A549 (cell line): Measurements from ENCODE around the gene TEP1.

Source experiments
- CBX8 ChIP-seq: fragments of 200-600 bp; sonication (generic); IDR thresholded peaks from 2 replicates; pipeline ENCODE4 v1.6.1; 2016
- CTCF ChIP-seq: fragments of >200 bp; sonication (Bioruptor Twin); formaldehyde crosslinking; IDR thresholded peaks from 3 replicates; pipeline ENCODE4 v1.5.1; 2016
- EHMT2 ChIP-seq: fragments of 200-600 bp; sonication (generic); IDR thresholded peaks from 2 replicates; pipeline ENCODE4 v1.6.1; 2016; ENCODE audit warnings: antibody characterized with exemption, low read depth, mild to moderate bottlenecking, moderate library complexity
- MAX ChIP-seq: IDR thresholded peaks from 2 replicates; pipeline ENCODE4 v1.6.1; 2012
- MYC ChIP-seq: IDR thresholded peaks from 2 replicates; pipeline ENCODE4 v1.6.1; 2012; ENCODE audit warnings: mild to moderate bottlenecking, inconsistent platforms, low read length, improper control_type of control experiment, borderline replicate concordance
- POLR2A ChIP-seq: IDR thresholded peaks from 2 replicates; pipeline ENCODE4 v1.6.1; 2012; ENCODE audit warnings: mild to moderate bottlenecking, low read length
- POLR2AphosphoS2 ChIP-seq: conservative IDR thresholded peaks from 2 replicates; pipeline ENCODE4 v1.6.1; 2012; ENCODE audit warnings: low read length, improper control_type of control experiment, inconsistent platforms
- RAD21 ChIP-seq, 2 experiments: fragments of >200 bp in 1 of 2; sonication (Bioruptor Twin) in 1 of 2; formaldehyde crosslinking in 1 of 2; IDR thresholded peaks in 1 of 2; conservative IDR thresholded peaks in 1 of 2; 2 replicates in 1 of 2; 3 replicates in 1 of 2; pipeline ENCODE4 v1.6.1; 2012 to 2018; ENCODE audit warnings: inconsistent platforms in 1 of 2
- REST ChIP-seq: fragments of 200-600 bp; sonication (generic); IDR thresholded peaks from 2 replicates; pipeline ENCODE4 v1.6.1; 2016; ENCODE audit warnings: antibody characterized with exemption, mild to moderate bottlenecking, moderate library complexity
- RFX5 ChIP-seq: fragments of 450-650 bp; IDR thresholded peaks from 2 replicates; pipeline ENCODE4 v1.7.1; 2014; ENCODE audit warnings: antibody characterized with exemption, mild to moderate bottlenecking, moderate library complexity
- SMC3 ChIP-seq: fragments of >200 bp; sonication (Bioruptor Twin); formaldehyde crosslinking; IDR thresholded peaks from 3 replicates; pipeline ENCODE4 v1.6.1; 2018; ENCODE audit warnings: inconsistent platforms
- ZFP36 ChIP-seq: fragments of 450-650 bp; IDR thresholded peaks from 2 replicates; pipeline ENCODE4 v1.6.1; 2014; ENCODE audit warnings: borderline replicate concordance; ENCODE audit not compliant: partially characterized antibody

- TF ChIP-seq CTCF (no peak), EHMT2 (no peak), REST (no peak), POLR2A (no peak), POLR2AphosphoS2 (no peak), MYC (no peak), ZFP36 (no peak), CBX8 (no peak), SMC3 (no peak), RAD21 (conservative IDR thresholded peaks at IDR 0.05 in 1 of 2, IDR thresholded peaks at IDR 0.05 in 1 of 2) (no peak), MAX (no peak), RFX5 (no peak)
Observed at GRCh38 chr14:20446889-20447288, 33.6 kb upstream of the TEP1 start.
